Rectal smooth muscle tissue (tissue), 1 donor: ENCODE data around the gene OGFOD3.

Experiments used
- H3K27ac ChIP-seq: one replicate; pipeline ENCODE4 v1.7.0; 2013; ENCODE audit warnings: low read depth, low read length, inconsistent platforms
- H3K27me3 ChIP-seq: one replicate; pipeline ENCODE4 v1.7.0; 2013; ENCODE audit warnings: low read length; ENCODE audit not compliant: control insufficient read depth, insufficient read depth
- H3K36me3 ChIP-seq: one replicate; pipeline ENCODE4 v1.7.0; 2013; ENCODE audit warnings: low read length; ENCODE audit not compliant: control insufficient read depth, insufficient read depth
- H3K4me1 ChIP-seq: one replicate; pipeline ENCODE4 v1.7.0; 2013; ENCODE audit warnings: low read length; ENCODE audit not compliant: control insufficient read depth, insufficient read depth
- H3K4me3 ChIP-seq: one replicate; pipeline ENCODE4 v1.7.0; 2013; ENCODE audit warnings: low read length
- H3K9ac ChIP-seq: one replicate; pipeline ENCODE4 v1.7.0; 2013; ENCODE audit warnings: low read length

The OGFOD3 gene

DNA sequence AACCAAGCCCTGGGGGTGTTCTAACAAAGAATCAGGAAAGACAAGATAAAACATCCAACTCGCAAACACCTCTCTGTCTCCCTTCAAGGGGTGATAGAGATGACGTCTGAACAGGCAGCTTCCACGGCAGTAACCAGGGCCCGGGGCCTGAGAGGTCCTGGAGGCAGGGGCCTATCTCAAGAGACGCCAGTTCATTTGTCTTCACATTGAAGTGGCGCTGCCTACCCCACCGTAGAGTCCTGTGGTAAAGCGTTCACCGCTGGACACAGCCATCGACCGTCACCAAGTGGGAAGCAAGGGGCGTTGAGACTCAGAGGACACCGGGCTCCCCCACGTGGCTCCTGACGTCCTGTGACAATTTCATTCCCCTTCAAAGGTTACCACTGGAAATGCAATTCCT lies 25.4 kb downstream of the OGFOD3 start:
- no peak overlapping the region for H3K27ac ChIP-seq
- no peaks in the 10 kb centered on the region for H3K36me3 ChIP-seq
- H3K4me3 ChIP-seq = no peak overlapping the region
- no peak overlapping the region for H3K9ac ChIP-seq
- H3K27me3 ChIP-seq = no peaks in the 10 kb centered on the region
- no peaks in the 10 kb centered on the region for H3K4me1 ChIP-seq

DNA sequence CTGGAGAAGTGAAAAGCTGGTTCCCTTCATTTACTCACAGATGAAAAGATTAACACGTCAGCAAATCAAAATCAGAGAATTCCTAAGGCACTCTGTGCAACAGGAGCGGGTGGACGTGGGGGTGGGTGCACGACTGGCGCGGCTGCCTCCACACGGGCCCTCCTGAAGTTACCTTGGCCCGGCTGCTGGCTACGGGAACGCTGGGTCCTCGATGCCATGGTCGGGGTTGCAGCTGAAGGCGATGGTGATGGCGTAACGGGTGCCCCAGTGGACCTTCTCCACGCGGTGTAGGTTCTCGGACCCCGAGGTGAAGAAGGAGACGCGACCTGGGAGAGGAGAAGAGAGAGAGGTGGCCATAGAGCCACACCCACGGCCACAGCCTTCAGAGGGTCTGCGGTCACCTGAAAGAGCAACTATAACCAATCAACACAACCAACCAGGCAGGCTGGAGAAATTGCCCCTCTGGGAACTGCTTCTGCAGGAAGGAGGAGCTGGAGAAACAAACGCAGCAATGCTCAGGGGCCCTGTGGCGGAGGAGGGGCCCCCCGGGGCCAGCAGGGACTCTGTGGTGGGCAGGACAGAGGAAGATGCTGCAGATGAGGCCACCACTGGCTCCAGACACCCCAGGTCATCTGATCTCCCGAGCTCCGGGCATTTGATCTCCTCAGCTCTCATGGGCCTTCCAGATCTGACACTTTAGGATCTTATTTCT lies 26.0 kb downstream of the OGFOD3 start:
- Histone ChIP-seq H3K4me3 (no peak overlapping the region), H3K27me3 (peaks cover 1% of the 10 kb centered on the region), H3K36me3 (no peaks in the 10 kb centered on the region), H3K27ac (no peak overlapping the region), H3K9ac (no peak overlapping the region), H3K4me1 (no peaks in the 10 kb centered on the region)

DNA sequence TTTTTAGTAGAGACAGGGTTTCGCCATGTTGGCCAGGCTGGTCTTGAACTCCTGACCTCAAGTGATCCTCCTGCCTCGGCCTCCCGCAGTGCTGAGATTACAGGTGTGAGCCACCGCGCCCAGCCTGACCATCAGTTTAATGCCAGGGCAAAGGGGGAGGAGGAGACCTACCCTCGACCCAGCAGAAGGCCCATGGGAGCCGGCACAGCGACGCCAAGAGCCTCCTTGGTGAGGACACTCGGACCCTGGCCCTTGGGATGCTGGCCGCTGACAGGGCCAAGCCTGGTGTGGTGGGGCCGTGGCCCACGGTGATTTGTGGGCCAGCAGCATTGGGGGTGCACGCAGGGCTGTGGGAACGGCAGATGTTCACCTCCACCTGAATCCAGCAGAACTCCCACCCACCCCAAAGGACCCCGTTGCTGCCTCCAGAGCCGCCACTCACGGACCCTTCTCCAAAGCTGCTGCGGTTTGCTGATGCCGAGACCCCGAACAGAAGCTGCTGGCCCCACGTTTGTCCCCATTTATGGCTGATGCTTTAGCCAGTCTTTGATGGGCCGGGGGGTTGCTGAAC lies 26.8 kb downstream of the OGFOD3 start:
- Histone ChIP-seq H3K4me1 (no peaks in the 10 kb centered on the region), H3K27ac (no peak overlapping the region), H3K36me3 (no peaks in the 10 kb centered on the region), H3K4me3 (no peak overlapping the region), H3K9ac (no peak overlapping the region), H3K27me3 (peaks cover 9% of the 10 kb centered on the region)

DNA sequence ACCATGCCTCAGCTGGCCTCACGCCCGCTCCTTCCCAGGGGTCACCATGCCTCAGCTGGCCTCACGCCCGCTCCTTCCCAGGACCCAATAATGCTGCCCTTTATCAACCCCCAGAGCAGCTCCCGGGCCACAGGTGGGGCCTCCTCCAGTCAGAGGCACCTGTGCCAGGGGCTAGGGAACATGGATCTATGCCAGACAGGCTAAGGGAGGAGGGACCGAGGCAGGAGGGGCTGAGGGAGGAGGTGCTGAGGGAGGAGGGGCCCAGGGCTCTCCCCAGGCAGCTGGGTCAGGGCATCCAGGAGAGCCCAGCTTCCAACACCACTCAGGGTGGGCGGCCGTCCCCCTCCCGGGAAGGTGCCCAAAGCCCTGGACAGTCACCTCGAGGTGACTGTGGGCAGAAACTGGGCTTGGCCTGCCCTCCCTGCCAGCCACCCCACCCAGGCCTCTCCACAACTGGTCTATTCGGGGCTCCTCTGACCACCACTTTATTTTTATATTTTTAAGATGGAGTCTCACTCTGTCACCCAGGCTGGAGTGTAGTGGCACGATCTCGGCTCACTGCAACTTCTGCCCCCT lies 27.4 kb downstream of the OGFOD3 start:
- Histone ChIP-seq H3K4me3 (no peak overlapping the region), H3K27ac (no peak overlapping the region), H3K27me3 (peaks cover 12% of the 10 kb centered on the region), H3K4me1 (no peaks in the 10 kb centered on the region), H3K9ac (no peak overlapping the region), H3K36me3 (no peaks in the 10 kb centered on the region)

DNA sequence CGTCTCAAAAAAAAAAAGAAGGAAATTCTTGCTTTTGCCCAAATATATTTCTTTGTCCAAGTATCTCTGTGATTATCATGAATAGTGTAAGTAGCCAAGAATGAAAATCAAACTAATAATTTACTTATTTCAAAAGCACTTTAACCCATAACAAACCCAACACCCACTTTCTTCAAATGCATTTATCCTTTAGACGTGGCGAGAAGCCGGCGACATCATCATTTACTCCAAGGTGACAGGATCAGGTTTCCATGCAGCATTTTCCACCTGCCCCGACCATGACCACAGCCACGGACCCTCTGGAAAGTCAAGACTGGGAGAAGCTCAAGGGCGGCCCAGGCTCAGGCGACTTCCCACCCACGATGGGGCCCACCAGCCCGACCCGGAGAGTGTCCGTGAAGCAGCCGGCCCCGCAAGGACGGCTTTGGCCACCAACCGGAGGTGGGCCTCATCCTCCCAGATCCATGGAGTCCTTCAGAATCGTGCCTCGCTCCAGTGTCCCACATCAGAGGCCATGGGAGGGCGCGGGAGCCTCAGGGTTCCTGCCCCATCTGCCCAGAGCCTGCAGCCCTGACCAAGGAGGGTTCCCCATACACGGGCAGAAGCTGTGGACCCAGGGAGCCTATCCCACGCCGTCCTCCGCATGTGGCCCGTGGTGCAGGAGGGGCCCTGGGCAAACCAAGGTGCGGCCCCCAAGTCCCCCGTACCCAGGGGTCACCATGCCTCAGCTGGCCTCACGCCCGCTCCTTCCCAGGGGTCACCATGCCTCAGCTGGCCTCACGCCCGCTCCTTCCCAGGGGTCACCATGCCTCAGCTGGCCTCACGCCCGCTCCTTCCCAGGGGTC lies 28.1 kb downstream of the OGFOD3 start:
- H3K4me1 ChIP-seq = no peaks in the 10 kb centered on the region
- H3K27me3 ChIP-seq = peaks cover 17% of the 10 kb centered on the region
- no peaks in the 10 kb centered on the region for H3K36me3 ChIP-seq
- H3K9ac ChIP-seq = no peak overlapping the region
- no peak overlapping the region for H3K4me3 ChIP-seq
- no peak overlapping the region for H3K27ac ChIP-seq

DNA sequence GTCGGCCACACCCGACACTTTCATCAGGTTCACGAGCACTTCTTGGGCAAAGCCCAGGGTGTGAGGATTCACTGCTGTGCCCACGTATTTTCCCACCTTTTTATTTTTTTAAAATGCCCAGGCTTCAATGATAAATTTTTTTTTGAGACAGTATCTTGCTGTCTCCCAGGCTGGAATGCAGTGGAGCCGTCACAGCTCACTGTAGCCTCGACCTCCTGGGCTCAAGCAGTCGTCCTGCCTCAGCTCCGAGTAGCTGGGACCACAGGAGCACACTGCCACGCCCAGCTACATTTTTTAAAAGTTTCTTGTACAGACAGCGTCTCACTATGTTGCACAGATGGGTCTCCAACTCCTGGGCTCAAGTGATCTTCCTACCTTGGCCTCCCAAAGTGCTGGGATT lies 29.0 kb downstream of the OGFOD3 start:
- H3K9ac ChIP-seq = no peak overlapping the region
- H3K27me3 ChIP-seq = peaks cover 25% of the 10 kb centered on the region
- no peak overlapping the region for H3K4me3 ChIP-seq
- H3K27ac ChIP-seq = no peak overlapping the region
- no peaks in the 10 kb centered on the region for H3K36me3 ChIP-seq
- H3K4me1 ChIP-seq = no peaks in the 10 kb centered on the region

DNA sequence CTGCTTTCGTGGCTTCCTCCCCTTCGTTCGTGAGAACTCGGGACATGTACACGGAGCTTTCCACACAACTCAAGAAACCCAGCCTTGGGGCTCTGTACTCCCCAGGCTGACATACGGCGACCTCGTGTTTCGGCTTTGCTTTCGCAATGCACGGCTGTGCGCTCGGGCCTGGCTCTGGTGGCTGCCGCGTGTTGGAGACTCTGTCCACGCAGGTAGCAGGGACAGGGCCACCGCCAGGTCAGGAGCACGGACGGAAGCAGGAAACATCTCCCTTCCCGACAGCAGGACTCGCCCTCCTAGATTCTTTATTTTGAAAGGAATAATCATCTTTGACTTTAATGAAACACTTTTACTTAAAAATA lies 29.5 kb downstream of the OGFOD3 start:
- H3K27me3 ChIP-seq = peaks cover 27% of the 10 kb centered on the region
- H3K9ac ChIP-seq = no peak overlapping the region
- no peaks in the 10 kb centered on the region for H3K4me1 ChIP-seq
- no peak overlapping the region for H3K4me3 ChIP-seq
- H3K27ac ChIP-seq = no peak overlapping the region
- H3K36me3 ChIP-seq = no peaks in the 10 kb centered on the region

DNA sequence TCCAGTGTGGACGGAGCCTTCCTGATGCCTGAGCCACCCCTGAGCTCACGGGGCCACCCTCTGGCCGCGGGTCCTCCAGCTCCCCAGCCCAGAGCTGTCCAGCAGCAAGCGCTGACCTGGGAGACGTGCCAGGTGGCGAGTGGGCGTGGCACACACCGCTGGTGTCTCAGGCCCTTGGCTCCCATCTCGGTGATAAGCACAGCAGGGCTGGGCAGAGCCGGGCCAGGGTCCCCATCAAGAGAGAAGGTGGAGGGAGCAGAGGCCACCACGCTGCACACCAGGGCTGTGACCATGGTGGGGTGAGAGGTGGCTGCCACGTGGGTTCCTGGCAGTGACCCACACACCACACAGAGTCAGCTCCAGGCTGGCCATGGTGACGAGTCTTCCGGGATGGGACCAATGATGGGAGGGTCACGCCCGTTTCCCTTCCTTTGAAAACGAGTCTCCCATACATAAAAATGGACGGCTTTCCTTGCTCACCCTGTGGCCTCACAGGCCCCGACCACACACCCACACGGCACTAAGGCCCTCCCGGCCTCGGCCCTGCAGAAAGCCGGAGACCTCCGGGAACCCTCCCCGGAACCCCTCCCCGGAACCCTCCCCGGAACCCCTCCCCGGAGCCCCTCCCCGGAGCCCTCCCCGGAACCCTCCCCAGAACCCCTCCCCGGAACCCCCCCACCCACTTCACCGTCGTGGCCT lies 30.0 kb downstream of the OGFOD3 start:
- no peak overlapping the region for H3K9ac ChIP-seq
- H3K4me3 ChIP-seq = no peak overlapping the region
- H3K4me1 ChIP-seq = no peaks in the 10 kb centered on the region
- H3K27me3 ChIP-seq = peaks cover 30% of the 10 kb centered on the region
- no peak overlapping the region for H3K27ac ChIP-seq
- no peaks in the 10 kb centered on the region for H3K36me3 ChIP-seq

DNA sequence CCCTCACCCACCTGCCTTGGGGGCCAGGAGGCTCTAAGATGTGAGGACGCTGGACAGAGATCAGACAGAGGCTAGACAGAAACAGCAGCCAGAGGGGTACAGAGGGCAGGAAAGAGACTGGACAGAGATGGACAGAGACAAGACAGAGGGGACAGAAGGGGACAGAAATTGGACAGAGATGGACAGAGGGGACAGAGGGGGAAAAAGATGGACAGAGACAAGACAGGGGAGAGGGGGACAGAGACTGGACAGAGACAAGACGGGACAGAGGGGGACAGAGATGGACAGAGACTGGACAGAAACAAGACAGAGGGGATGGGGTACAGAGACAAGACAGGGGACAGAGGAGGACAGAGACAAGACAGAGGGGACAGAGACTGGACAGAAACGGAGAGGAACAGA lies 30.7 kb downstream of the OGFOD3 start:
- H3K9ac ChIP-seq = no peak overlapping the region
- H3K36me3 ChIP-seq = no peaks in the 10 kb centered on the region
- H3K27ac ChIP-seq = no peak overlapping the region
- H3K4me1 ChIP-seq = no peaks in the 10 kb centered on the region
- no peak overlapping the region for H3K4me3 ChIP-seq
- H3K27me3 ChIP-seq = peaks cover 30% of the 10 kb centered on the region

DNA sequence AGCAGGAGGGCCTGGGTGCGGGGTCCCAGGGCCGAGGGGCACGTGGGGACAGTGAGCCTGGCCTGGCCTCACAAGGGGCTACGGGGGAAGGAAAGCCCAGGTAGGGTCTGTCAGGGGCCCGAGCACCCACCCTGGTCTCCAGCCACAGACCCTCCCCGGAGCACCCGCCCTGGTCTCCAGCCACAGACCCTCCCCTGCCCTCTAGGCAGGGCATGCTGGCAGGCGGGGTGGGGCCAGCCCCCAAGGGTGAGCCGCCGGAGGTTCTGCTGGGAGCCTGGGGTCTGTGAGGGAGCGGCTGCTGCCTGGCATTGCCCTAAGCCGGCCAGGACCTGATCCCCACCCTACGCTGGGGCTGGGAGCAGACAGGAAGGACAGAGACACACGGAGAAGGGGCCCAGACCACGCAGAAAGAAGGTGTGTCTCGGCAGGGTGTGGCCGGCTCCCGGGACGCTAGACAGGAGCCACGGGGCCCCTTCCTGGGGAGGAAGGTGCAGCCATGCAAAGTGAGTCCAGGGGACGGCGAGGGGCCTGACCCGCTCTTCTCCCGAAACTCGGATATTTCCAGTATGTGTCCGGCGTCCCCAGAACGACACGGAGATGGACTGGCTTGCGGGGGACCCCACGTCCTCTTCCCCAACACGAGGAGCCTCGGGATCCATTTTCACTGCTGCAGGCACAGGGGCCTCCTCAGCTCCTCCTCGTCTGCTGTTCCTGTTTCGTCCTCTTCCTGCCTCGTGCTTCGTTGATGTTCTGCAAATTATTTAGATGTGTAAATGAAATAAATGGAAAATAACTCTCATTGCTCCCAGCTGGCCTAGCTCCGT lies 31.3 kb downstream of the OGFOD3 start:
- Histone ChIP-seq H3K4me3 (no peak overlapping the region), H3K27me3 (peaks cover 30% of the 10 kb centered on the region), H3K27ac (no peak overlapping the region), H3K9ac (no peak overlapping the region), H3K36me3 (no peaks in the 10 kb centered on the region), H3K4me1 (no peaks in the 10 kb centered on the region)

DNA sequence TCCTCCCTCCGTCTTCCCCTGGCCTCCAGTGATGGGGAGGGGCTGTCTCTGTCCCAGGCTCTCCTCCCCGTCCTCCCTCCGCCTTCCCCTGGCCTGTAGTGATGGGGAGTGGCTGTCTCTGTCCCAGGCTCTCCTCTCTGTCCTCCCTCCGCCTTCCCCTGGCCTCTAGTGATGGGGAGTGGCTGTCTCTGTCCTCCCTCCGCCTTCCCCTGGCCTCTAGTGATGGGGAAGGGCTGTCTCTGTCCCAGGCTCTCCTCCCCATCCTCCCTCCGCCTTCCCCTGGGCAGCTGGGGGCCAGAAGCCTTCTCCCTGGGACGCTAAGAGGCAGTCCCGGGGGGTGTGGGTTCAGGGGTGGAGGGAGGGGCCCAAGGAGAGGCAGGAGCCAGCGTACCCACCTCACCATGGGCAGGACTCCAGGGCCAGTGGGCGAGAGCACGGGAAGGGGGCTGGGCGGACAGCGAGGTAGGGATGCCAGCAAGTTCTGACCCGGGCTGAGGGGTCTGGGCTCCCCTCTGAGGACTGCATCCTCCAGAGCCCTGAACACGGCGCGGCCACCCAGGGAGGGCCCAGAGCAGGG lies 32.0 kb downstream of the OGFOD3 start:
- Histone ChIP-seq H3K9ac (no peak overlapping the region), H3K27me3 (peaks cover 32% of the 10 kb centered on the region), H3K27ac (no peak overlapping the region), H3K4me1 (no peaks in the 10 kb centered on the region), H3K4me3 (no peak overlapping the region), H3K36me3 (no peaks in the 10 kb centered on the region)
